ENCODE measurements around the gene RAB8B.

RAB8B gene

DNA sequence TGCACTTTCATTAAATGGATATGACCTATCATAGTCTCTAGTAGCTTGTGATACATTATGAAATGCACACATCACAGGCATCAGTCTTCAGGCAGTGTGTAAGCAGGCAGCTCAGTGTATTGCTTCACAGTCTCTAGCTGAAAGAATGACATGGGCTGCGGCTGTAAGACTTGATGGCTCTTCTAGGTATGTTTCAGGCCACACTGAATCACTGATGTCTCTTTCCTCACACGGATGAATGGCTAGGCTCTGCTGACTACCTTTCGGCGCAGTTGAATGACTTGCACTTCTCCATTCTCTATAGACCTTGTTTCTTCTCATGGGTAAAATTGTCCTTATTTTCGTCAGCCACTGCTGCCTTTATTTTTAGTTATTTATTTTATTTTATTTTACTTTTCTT is 103.4 kb downstream of the RAB8B start:
- Histone ChIP-seq H3K27me3 (ENCODE audit: low read length) (no peaks in the 10 kb centered on the region), H3K79me2 (ENCODE audit: insufficient read depth, low read length) (no peaks in the 10 kb centered on the region), H3K36me3 (ENCODE audit: low read length) (no peaks in the 10 kb centered on the region), H3K4me2 (ENCODE audit: low read depth, low read length, poor library complexity, severe bottlenecking) (no peak overlapping the region), H3K4me3 (ENCODE audit: insufficient read depth, low read length, poor library complexity, severe bottlenecking) (no peak overlapping the region), H3K9me2 (replicated peaks; ENCODE audit: insufficient read depth, low read length) (no peaks in the 10 kb centered on the region), H3K27ac (ENCODE audit: low read depth, low read length) (no peak overlapping the region), H3F3A (ENCODE audit: insufficient read depth) (0 out of 2 replicates have a peak, but pooled peaks cover 5% of the 10 kb centered on the region), H2AFZ (ENCODE audit: low read depth, low read length, severe bottlenecking) (no peak overlapping the region), H4K20me1 (ENCODE audit: low read depth, low read length) (no peaks in the 10 kb centered on the region), H3K9ac (ENCODE audit: low read length) (no peak overlapping the region), H3K9me3 (ENCODE audit: insufficient read depth, low read length) (no peaks in the 10 kb centered on the region)
- TF ChIP-seq, protein P1, sequence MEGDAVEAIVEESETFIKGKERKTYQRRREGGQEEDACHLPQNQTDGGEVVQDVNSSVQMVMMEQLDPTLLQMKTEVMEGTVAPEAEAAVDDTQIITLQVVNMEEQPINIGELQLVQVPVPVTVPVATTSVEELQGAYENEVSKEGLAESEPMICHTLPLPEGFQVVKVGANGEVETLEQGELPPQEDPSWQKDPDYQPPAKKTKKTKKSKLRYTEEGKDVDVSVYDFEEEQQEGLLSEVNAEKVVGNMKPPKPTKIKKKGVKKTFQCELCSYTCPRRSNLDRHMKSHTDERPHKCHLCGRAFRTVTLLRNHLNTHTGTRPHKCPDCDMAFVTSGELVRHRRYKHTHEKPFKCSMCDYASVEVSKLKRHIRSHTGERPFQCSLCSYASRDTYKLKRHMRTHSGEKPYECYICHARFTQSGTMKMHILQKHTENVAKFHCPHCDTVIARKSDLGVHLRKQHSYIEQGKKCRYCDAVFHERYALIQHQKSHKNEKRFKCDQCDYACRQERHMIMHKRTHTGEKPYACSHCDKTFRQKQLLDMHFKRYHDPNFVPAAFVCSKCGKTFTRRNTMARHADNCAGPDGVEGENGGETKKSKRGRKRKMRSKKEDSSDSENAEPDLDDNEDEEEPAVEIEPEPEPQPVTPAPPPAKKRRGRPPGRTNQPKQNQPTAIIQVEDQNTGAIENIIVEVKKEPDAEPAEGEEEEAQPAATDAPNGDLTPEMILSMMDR (IDR thresholded peaks at IDR 0.05; ENCODE audit: insufficient read depth, low read length, poor library complexity, severe bottlenecking) = no peak
- no peak for TF ChIP-seq EZH2phosphoT487 (conservative IDR thresholded peaks at IDR 0.05; ENCODE audit: low read length)

DNA sequence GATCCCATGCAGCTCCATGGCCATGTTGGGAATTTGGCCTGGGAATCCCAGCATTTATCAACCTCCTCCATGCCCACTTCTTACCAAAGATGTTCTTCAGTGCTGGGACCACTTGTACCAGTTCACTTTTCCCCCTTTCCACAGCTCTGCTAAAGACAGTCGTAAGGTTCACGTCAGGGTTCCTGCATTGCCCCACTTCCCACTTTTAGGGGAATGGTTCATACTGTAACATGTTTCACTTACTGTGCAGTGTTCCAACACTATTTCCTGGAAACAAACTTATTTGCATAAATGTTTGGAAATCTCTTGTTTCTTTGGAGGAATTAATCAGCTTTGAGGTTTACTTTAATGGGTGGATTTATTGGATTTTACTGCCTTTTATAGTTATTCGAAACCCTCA is 105.0 kb downstream of the RAB8B start:
- Histone ChIP-seq H3K4me3 (ENCODE audit: insufficient read depth, low read length, poor library complexity, severe bottlenecking) (no peak overlapping the region), H3K36me3 (ENCODE audit: low read length) (no peaks in the 10 kb centered on the region), H3K9me2 (replicated peaks; ENCODE audit: insufficient read depth, low read length) (no peaks in the 10 kb centered on the region), H3K9me3 (ENCODE audit: insufficient read depth, low read length) (no peaks in the 10 kb centered on the region), H3K27ac (ENCODE audit: low read depth, low read length) (no peak overlapping the region), H4K20me1 (ENCODE audit: low read depth, low read length) (no peaks in the 10 kb centered on the region), H2AFZ (ENCODE audit: low read depth, low read length, severe bottlenecking) (no peak overlapping the region), H3K27me3 (ENCODE audit: low read length) (no peaks in the 10 kb centered on the region), H3K79me2 (ENCODE audit: insufficient read depth, low read length) (no peaks in the 10 kb centered on the region), H3K4me2 (ENCODE audit: low read depth, low read length, poor library complexity, severe bottlenecking) (no peak overlapping the region), H3F3A (ENCODE audit: insufficient read depth) (no peaks in the 10 kb centered on the region), H3K9ac (ENCODE audit: low read length) (no peak overlapping the region)
- TF ChIP-seq, protein P1 (IDR thresholded peaks at IDR 0.05; ENCODE audit: insufficient read depth, low read length, poor library complexity, severe bottlenecking) = no peak
- no peak for TF ChIP-seq EZH2phosphoT487 (conservative IDR thresholded peaks at IDR 0.05; ENCODE audit: low read length)

DNA sequence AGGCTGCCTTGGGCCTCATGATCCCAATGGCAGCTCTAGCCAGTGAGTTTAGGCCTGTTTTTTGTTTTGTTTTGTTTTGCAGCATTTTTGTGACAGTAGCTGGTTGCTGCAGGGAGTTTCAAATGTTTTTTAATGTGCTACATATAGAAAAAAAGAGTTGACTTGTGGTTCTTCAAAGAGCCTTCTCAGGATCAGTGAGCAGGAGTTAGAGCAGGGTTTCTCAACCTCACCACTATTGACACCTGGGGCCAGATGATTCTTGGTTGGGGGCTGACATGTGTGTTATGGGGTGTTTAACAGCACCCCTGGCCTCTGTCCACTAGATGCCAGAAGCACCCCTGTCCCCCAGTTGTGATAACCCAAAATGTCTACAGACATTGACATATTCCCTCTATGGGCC is 105.9 kb downstream of the RAB8B start:
- H3K9me3 ChIP-seq (ENCODE audit: insufficient read depth, low read length) = no peaks in the 10 kb centered on the region
- no peak overlapping the region for H3K27ac ChIP-seq (ENCODE audit: low read depth, low read length)
- no peaks in the 10 kb centered on the region for H3K36me3 ChIP-seq (ENCODE audit: low read length)
- H3K4me3 ChIP-seq (ENCODE audit: insufficient read depth, low read length, poor library complexity, severe bottlenecking) = no peak overlapping the region
- no peaks in the 10 kb centered on the region for H3K27me3 ChIP-seq (ENCODE audit: low read length)
- H4K20me1 ChIP-seq (ENCODE audit: low read depth, low read length) = no peaks in the 10 kb centered on the region
- no peaks in the 10 kb centered on the region for H3F3A ChIP-seq (ENCODE audit: insufficient read depth)
- H2AFZ ChIP-seq (ENCODE audit: low read depth, low read length, severe bottlenecking) = no peak overlapping the region
- H3K79me2 ChIP-seq (ENCODE audit: insufficient read depth, low read length) = no peaks in the 10 kb centered on the region
- TF ChIP-seq, protein P1 (IDR thresholded peaks at IDR 0.05; ENCODE audit: insufficient read depth, low read length, poor library complexity, severe bottlenecking) = no peak
- no peak for TF ChIP-seq EZH2phosphoT487 (conservative IDR thresholded peaks at IDR 0.05; ENCODE audit: low read length)
- no peak overlapping the region for H3K9ac ChIP-seq (ENCODE audit: low read length)
- no peak overlapping the region for H3K4me2 ChIP-seq (ENCODE audit: low read depth, low read length, poor library complexity, severe bottlenecking)
- no peaks in the 10 kb centered on the region for H3K9me2 ChIP-seq (replicated peaks; ENCODE audit: insufficient read depth, low read length)
